PFSK-1 (cell line): Measurements from ENCODE around the gene PAQR5.

Experiments used
- FOXP2 ChIP-seq: optimal IDR thresholded peaks from 2 replicates; pipeline ENCODE3; 2011; ENCODE audit warnings: borderline replicate concordance, control low read depth, inconsistent platforms; ENCODE audit not compliant: insufficient read depth; ENCODE audit errors: extremely low read length, extremely low read depth
- POLR2AphosphoS5 ChIP-seq: IDR thresholded peaks from 2 replicates; pipeline ENCODE4 v1.6.1; 2012; ENCODE audit warnings: low read depth, mild to moderate bottlenecking, control low read depth, low read length, moderate library complexity
- REST ChIP-seq, 2 experiments: IDR thresholded peaks; 2 replicates each; pipeline versions ENCODE4 v1.6.1 to v1.8.0; 2011 to 2012; ENCODE audit warnings: low read depth in 2 of 2, low read length in 2 of 2, control low read depth in 1 of 2, inconsistent platforms in 1 of 2, mild to moderate bottlenecking in 1 of 2, moderate library complexity in 1 of 2; ENCODE audit not compliant: insufficient read depth in 1 of 2
- SIN3A ChIP-seq: IDR thresholded peaks from 2 replicates; pipeline ENCODE4 v1.6.1; 2012; ENCODE audit warnings: mild to moderate bottlenecking, low read length, moderate library complexity, borderline replicate concordance; ENCODE audit not compliant: insufficient read depth
- TAF1 ChIP-seq: IDR thresholded peaks from 2 replicates; pipeline ENCODE4 v1.6.1; 2012; ENCODE audit warnings: low read length, control low read depth, borderline replicate concordance; ENCODE audit not compliant: insufficient read depth

The PAQR5 gene

GRCh38 chr15:69388260-69388705, 89.6 kb downstream of the PAQR5 start:
- TF ChIP-seq POLR2AphosphoS5 (no peak), SIN3A (no peak), REST (IDR thresholded peaks at IDR 0.05; ENCODE audit: insufficient read depth in 1 of 2, low read depth in 2 of 2, low read length in 2 of 2) (no peak), FOXP2 (no peak), TAF1 (no peak)

GRCh38 chr15:69389426-69389825, 90.7 kb downstream of the PAQR5 start:
- TF ChIP-seq TAF1, result no peak
- no peak for TF ChIP-seq REST (IDR thresholded peaks at IDR 0.05; ENCODE audit: insufficient read depth in 1 of 2, low read depth in 2 of 2, low read length in 2 of 2)
- no peak for TF ChIP-seq SIN3A
- no peak for TF ChIP-seq FOXP2
- TF ChIP-seq POLR2AphosphoS5, result no peak

DNA sequence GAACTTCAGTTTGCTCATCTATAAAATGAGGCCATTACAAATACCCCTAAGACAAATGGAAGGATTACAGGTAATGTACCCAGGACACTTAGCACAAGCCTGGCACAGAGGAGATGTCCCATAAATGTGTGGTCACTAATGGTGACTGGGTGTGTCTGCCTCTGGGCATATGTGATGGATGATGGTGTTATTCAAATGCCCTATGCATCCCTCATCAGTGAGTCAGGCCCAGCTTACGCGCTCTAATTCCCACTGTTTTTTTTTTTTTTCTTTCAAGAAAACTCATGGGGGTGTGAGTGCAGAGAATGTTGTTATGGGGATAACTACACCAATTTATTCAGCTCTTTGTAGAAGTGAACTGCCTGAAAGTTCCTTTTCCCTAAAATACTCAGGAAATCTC, 91.9 kb downstream of the PAQR5 start:
- TF ChIP-seq REST (IDR thresholded peaks at IDR 0.05; ENCODE audit: insufficient read depth in 1 of 2, low read depth in 2 of 2, low read length in 2 of 2) (no peak), SIN3A (no peak), FOXP2 (no peak), POLR2AphosphoS5 (no peak), TAF1 (no peak)

DNA sequence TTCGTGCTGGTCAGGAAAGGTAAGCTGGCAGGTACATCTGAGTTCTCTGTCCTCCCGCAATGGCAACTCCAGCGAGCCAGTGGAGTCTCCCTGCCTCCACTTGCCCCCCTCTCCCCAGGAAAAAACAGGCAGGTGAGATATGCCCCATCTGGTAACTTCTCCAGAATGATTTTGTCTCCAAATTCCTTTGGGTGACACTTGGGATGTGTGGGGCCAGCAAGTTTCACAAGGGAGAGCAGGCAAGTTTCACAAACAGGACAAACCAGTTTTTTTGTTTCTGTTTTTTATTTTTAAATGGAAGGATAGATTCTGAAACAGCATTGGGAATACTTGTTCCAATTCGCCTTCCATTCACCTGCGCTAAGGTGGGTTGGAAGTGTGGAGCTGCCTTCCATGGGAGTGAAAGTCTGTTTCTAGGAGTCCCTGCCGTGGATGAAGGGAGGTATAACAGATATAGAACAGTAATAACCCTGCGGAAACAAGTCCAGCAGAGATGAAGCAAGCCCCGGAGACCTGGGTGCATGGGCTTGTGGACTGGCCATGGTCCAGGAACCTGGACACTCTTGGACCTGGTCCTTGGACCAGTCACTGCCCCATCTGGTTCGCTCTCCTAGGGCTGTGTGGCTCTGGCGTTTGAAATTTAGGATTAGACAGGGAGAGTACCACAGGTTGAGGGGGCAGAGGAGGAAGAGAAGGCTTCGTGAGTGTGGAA, 92.5 kb downstream of the PAQR5 start:
- TF ChIP-seq SIN3A (no peak), REST (IDR thresholded peaks at IDR 0.05; ENCODE audit: insufficient read depth in 1 of 2, low read depth in 2 of 2, low read length in 2 of 2) (no peak), FOXP2 (no peak), TAF1 (no peak), POLR2AphosphoS5 (no peak)
